Measurements from ENCODE around the gene FNDC3B. TPM values are rescaled to one million over a fixed set of nuclear protein-coding genes. Genes with fewer than 3 reads are reported as not detected.

Gene FNDC3B
- total RNA-seq, 1 donor from 2014 or later, result 54.9 TPM

- no peak for TF ChIP-seq CTCF (IDR thresholded peaks at IDR 0.05)
- Histone ChIP-seq H3K27me3 (no peaks in the 10 kb centered on the region), H3K27ac (no peak overlapping the region), H3K36me3 (no peaks in the 10 kb centered on the region), H3K4me1 (no peaks in the 10 kb centered on the region), H3K9me3 (no peaks in the 10 kb centered on the region), H3K4me3 (no peak overlapping the region)
- no peak for DNase-seq (ENCODE audit: low spot score in 2 of 2)
- intact Hi-C loops (cut with DNase I), result no loop called here
Measured at GRCh38 chr3:172018364-172018763, 21.0 kb upstream of the FNDC3B start.

GRCh38 chr3:172020763-172021162 lies 18.6 kb upstream of the FNDC3B start:
- TF ChIP-seq CTCF (IDR thresholded peaks at IDR 0.05), result no peak
- Histone ChIP-seq H3K9me3 (no peaks in the 10 kb centered on the region), H3K36me3 (no peaks in the 10 kb centered on the region), H3K27me3 (no peaks in the 10 kb centered on the region), H3K27ac (no peak overlapping the region), H3K4me3 (no peak overlapping the region), H3K4me1 (no peaks in the 10 kb centered on the region)
- intact Hi-C loops (cut with DNase I), result no loop called here
- no peak for DNase-seq (ENCODE audit: low spot score in 2 of 2)

- Histone ChIP-seq H3K27me3 (no peaks in the 10 kb centered on the region), H3K9me3 (no peaks in the 10 kb centered on the region), H3K36me3 (no peaks in the 10 kb centered on the region), H3K4me1 (no peaks in the 10 kb centered on the region), H3K27ac (no peak overlapping the region), H3K4me3 (no peak overlapping the region)
- DNase-seq (ENCODE audit: low spot score in 2 of 2), result no peak
- TF ChIP-seq CTCF (IDR thresholded peaks at IDR 0.05), result no peak
- intact Hi-C loops (cut with DNase I), result no loop called here
Measured at GRCh38 chr3:172021164-172021563, 18.2 kb upstream of the FNDC3B start.

GRCh38 chr3:172021859-172022258 lies 17.5 kb upstream of the FNDC3B start:
- intact Hi-C loops (cut with DNase I), result no loop called here
- no peak overlapping the region for H3K27ac ChIP-seq
- H3K4me3 ChIP-seq, result no peak overlapping the region
- TF ChIP-seq CTCF (IDR thresholded peaks at IDR 0.05), result no peak
- DNase-seq (ENCODE audit: low spot score in 2 of 2), result no peak
- H3K4me1 ChIP-seq, result no peaks in the 10 kb centered on the region
- H3K27me3 ChIP-seq, result no peaks in the 10 kb centered on the region
- no peaks in the 10 kb centered on the region for H3K9me3 ChIP-seq
- H3K36me3 ChIP-seq, result no peaks in the 10 kb centered on the region

GRCh38 chr3:172023915-172024314 lies 15.5 kb upstream of the FNDC3B start:
- intact Hi-C loops (cut with DNase I), result no loop called here
- no peaks in the 10 kb centered on the region for H3K4me1 ChIP-seq
- no peak for TF ChIP-seq CTCF (IDR thresholded peaks at IDR 0.05)

GRCh38 chr3:172024679-172025078 lies 14.7 kb upstream of the FNDC3B start:
- no peak for DNase-seq (ENCODE audit: low spot score in 2 of 2)
- Histone ChIP-seq H3K4me1 (no peaks in the 10 kb centered on the region), H3K36me3 (no peaks in the 10 kb centered on the region), H3K27me3 (no peaks in the 10 kb centered on the region), H3K27ac (no peak overlapping the region), H3K9me3 (no peaks in the 10 kb centered on the region), H3K4me3 (no peak overlapping the region)
- intact Hi-C loops (cut with DNase I), result no loop called here
- no peak for TF ChIP-seq CTCF (IDR thresholded peaks at IDR 0.05)

More at GRCh38 chr3:172023915-172024314, 15.5 kb upstream of the FNDC3B start:
- DNase-seq (ENCODE audit: low spot score in 2 of 2), result no peak
- Histone ChIP-seq H3K27me3 (no peaks in the 10 kb centered on the region), H3K9me3 (no peaks in the 10 kb centered on the region), H3K4me3 (no peak overlapping the region), H3K27ac (no peak overlapping the region), H3K36me3 (no peaks in the 10 kb centered on the region)

Data from ascending aorta (tissue), 2 donors.